A673 (cell line): Measurements from ENCODE around the gene MICALL1.

Experiments
- CTCF ChIP-seq: fragments of 300-800, 200-600 bp; sonication (generic); conservative IDR thresholded peaks from 2 replicates; pipeline ENCODE4 v1.5.1; 2017; ENCODE audit warnings: low read depth, mild to moderate bottlenecking, antibody characterized with exemption, low read length, moderate library complexity, mixed read lengths
- EZH2 ChIP-seq: fragments of 200-600 bp; sonication (generic); IDR thresholded peaks from 2 replicates; pipeline ENCODE4 v1.6.1; 2017; ENCODE audit warnings: borderline replicate concordance, low read depth, mild to moderate bottlenecking, mixed read lengths, antibody characterized with exemption, low read length; ENCODE audit not compliant: poor library complexity, severe bottlenecking

- no peak for TF ChIP-seq CTCF
- TF ChIP-seq EZH2: no peak
Measured at GRCh38 chr22:37927637-37927936, 21.5 kb downstream of the MICALL1 start.
